Endothelial cell of umbilical vein (primary cell): ENCODE measurements around the gene EPS15. TPM values are rescaled to one million over a fixed set of nuclear protein-coding genes. Genes with fewer than 3 reads are reported as not detected.

Source experiments
- BruUV-seq: library from RNA; stranded (reverse); fragments of 400-500 nt; replicated peaks from 2 replicates; lab custom pipeline; 2021; lab: Mats Ljungman, UMichigan
- CTCF ChIA-PET: fragments of 300-600, 350-600 bp; sonication (Branson Sonifier 250); formaldehyde crosslinking; loops from one replicate; lab custom pipeline; 2021; ENCODE audit warnings: antibody characterized with exemption, inconsistent platforms; lab: Charles Lee
- POLR2A ChIA-PET: fragments of 300-600, 350-600 bp; sonication (Branson Sonifier 250); formaldehyde crosslinking; loops from one replicate; lab custom pipeline; 2021; ENCODE audit warnings: antibody characterized with exemption, inconsistent platforms; lab: Charles Lee
- DNase-seq: peaks from one replicate; pipeline ENCODE4 v3.0.0-alpha.2; 2011; ENCODE audit warnings: low read depth, low spot score
- FAIRE-seq: peaks from 2 replicates; lab custom pipeline; 2011; peaks lifted over from hg19 to GRCh38; lab: Jason Lieb, UNC
- H2AFZ ChIP-seq: 2 replicates; pipeline ENCODE4 v1.6.0; 2012; ENCODE audit warnings: low read depth, low read length, control low read depth, inconsistent platforms
- H3K27ac ChIP-seq: 2 replicates; pipeline ENCODE4 v1.5.1; 2011; ENCODE audit warnings: low read depth, mild to moderate bottlenecking, control low read depth, low read length, moderate library complexity; ENCODE audit not compliant: insufficient read depth
- H3K27me3 ChIP-seq, 2 experiments: 2 replicates each; pipeline versions ENCODE4 v1.6.0 to v1.6.1; 2011; ENCODE audit warnings: low read length in 2 of 2, mixed read lengths in 1 of 2; ENCODE audit not compliant: control insufficient read depth in 2 of 2, insufficient read depth in 2 of 2
- H3K36me3 ChIP-seq, 2 experiments: 2 replicates in 1 of 2; 3 replicates in 1 of 2; pipeline ENCODE4 v1.5.1; 2011; ENCODE audit warnings: low read length in 2 of 2, mild to moderate bottlenecking in 1 of 2, moderate library complexity in 1 of 2; ENCODE audit not compliant: control insufficient read depth in 2 of 2, insufficient read depth in 2 of 2; ENCODE audit errors: extremely low read depth in 1 of 2
- H3K4me1 ChIP-seq: 3 replicates; pipeline ENCODE4 v1.5.1; 2011; ENCODE audit warnings: mild to moderate bottlenecking, low read length; ENCODE audit not compliant: control insufficient read depth, insufficient read depth; ENCODE audit errors: extremely low read depth
- H3K4me2 ChIP-seq: 2 replicates; pipeline ENCODE4 v1.6.1; 2011; ENCODE audit warnings: low read length, control low read depth, mixed read lengths; ENCODE audit not compliant: insufficient read depth
- H3K4me3 ChIP-seq, 3 experiments: fragments of 200-600 bp in 1 of 3; sonication (generic), shearing (Covaris generic) in 1 of 3; replicated peaks in 1 of 3; 2 replicates each; pipeline ENCODE4 v1.5.1; 2011 to 2016; ENCODE audit warnings: control low read depth in 3 of 3, low read length in 3 of 3, mild to moderate bottlenecking in 2 of 3, inconsistent platforms in 1 of 3, low read depth in 1 of 3, moderate library complexity in 1 of 3; ENCODE audit not compliant: insufficient read depth in 1 of 3
- H3K79me2 ChIP-seq: 2 replicates; pipeline ENCODE4 v1.6.0; 2012; ENCODE audit warnings: low read length, inconsistent platforms; ENCODE audit not compliant: control insufficient read depth, insufficient read depth
- H3K9ac ChIP-seq: replicated peaks from 2 replicates; pipeline ENCODE3; 2011; ENCODE audit warnings: low read length, control low read depth; ENCODE audit not compliant: insufficient read depth; ENCODE audit errors: extremely low read depth
- H3K9me1 ChIP-seq: replicated peaks from 3 replicates; pipeline ENCODE4 v1.6.0; 2011; ENCODE audit warnings: mild to moderate bottlenecking, low read length; ENCODE audit not compliant: control insufficient read depth, insufficient read depth; ENCODE audit errors: extremely low read depth
- H3K9me3 ChIP-seq: replicated peaks from 2 replicates; pipeline ENCODE4 v1.5.1; 2012; ENCODE audit warnings: low read length, inconsistent platforms; ENCODE audit not compliant: control insufficient read depth, insufficient read depth
- H4K20me1 ChIP-seq: replicated peaks from 2 replicates; pipeline ENCODE3; 2011; ENCODE audit warnings: mild to moderate bottlenecking, low read length; ENCODE audit not compliant: control insufficient read depth, insufficient read depth; ENCODE audit errors: extremely low read depth
- EZH2 ChIP-seq: IDR thresholded peaks from 2 replicates; pipeline ENCODE4 v1.6.1; 2012; ENCODE audit warnings: borderline replicate concordance, low read depth, mild to moderate bottlenecking, moderate library complexity, low read length, inconsistent platforms; ENCODE audit not compliant: severe bottlenecking
- FOS ChIP-seq: IDR thresholded peaks from 2 replicates; pipeline ENCODE4 v1.6.1; 2011; ENCODE audit warnings: mild to moderate bottlenecking, low read length, moderate library complexity, borderline replicate concordance; ENCODE audit not compliant: insufficient read depth
- GATA2 ChIP-seq: IDR thresholded peaks from 2 replicates; pipeline ENCODE4 v1.7.0; 2011; ENCODE audit warnings: low read depth, mild to moderate bottlenecking, moderate library complexity, mixed read lengths, low read length; ENCODE audit not compliant: insufficient read length, insufficient read depth
- JUN ChIP-seq: IDR thresholded peaks from 2 replicates; pipeline ENCODE4 v1.6.1; 2011; ENCODE audit warnings: borderline replicate concordance, low read depth; ENCODE audit not compliant: insufficient read length, insufficient read depth
- MYC ChIP-seq: IDR thresholded peaks from one replicate; pipeline ENCODE4 v1.6.1; 2011; ENCODE audit warnings: mild to moderate bottlenecking, low read depth, low read length
- POLR2A ChIP-seq: IDR thresholded peaks from 2 replicates; pipeline ENCODE4 v1.6.1; 2012; ENCODE audit warnings: low read depth, mild to moderate bottlenecking, control low read depth, low read length
- POLR2AphosphoS5 ChIP-seq: IDR thresholded peaks from 2 replicates; pipeline ENCODE4 v1.6.1; 2012; ENCODE audit warnings: low read depth, mild to moderate bottlenecking, control low read depth, low read length, moderate library complexity; ENCODE audit not compliant: insufficient read depth
- dilution Hi-C: fragments of 300-500 bp; cut with MboI; formaldehyde crosslinking; loops from one replicate; pipeline ENCODE4 v1.15.0; 2019; ENCODE audit warnings: low sequenced_read_pairs; ENCODE audit not compliant: extremely low pct_ligation_motif_present
- intact Hi-C: fragments of 100-400 bp; cut with micrococcal nuclease; formaldehyde crosslinking; loops from one replicate; pipeline ENCODE4 v1.10.0; 2022
- polyA plus RNA-seq, 4 experiments: library from polyadenylated mRNA; depleted of rRNA in 3 of 4; stranded (reverse) in 3 of 4; unstranded in 1 of 4; fragments of >200 nt; gene quantifications; 2 replicates each; pipeline versions ENCODE4 v1.2.1 to v1.2.3, GENCODE V29; 2011 to 2012; ENCODE audit warnings: missing spikeins in 1 of 4
- total RNA-seq: library from RNA; stranded (reverse); gene quantifications from 2 replicates; pipeline ENCODE4 v1.2.3, GENCODE V29; 2021
- TF ChIP-seq, protein P1 (sequence below), 2 donors: IDR thresholded peaks; 1 replicate in 1 of 2; 2 replicates in 1 of 2; pipeline ENCODE4 v1.5.1; 2011; ENCODE audit warnings: low read length in 2 of 2, mild to moderate bottlenecking in 2 of 2, moderate library complexity in 2 of 2, control low read depth in 1 of 2, inconsistent platforms in 1 of 2, low read depth in 1 of 2; ENCODE audit not compliant: insufficient read depth in 1 of 2; ENCODE audit errors: extremely low read depth in 1 of 2
- TF ChIP-seq, protein P2 (sequence below): IDR thresholded peaks from 2 replicates; pipeline ENCODE4 v1.6.1; 2011; ENCODE audit not compliant: insufficient read depth, insufficient read length

Gene EPS15
- total and polyA plus RNA-seq, 2 donors (not counting 3 experiments of a cell fraction or from before 2014, with no cell fraction given) = 15.4 to 44.8 TPM

DNA sequence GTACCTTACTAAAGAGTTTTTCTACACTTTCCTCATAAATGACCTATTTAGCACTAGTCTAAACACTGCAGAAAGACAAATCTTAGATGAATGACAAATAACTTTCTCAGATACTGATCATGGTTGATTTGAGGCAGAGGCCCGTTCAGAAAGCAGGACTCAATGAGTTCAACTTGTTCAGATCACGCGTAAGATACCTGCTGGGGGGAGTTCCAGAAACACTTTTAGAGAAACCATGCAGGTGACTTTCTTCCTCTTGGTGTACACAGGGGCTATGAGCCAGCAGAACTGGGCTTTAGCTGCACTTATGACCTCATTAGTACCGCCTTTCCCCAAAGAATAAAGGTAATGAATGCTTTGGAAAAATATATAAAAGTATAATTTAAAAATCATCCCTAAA is 149.9 kb downstream of the EPS15 start:
- DNase-seq = no peak
- no peaks in the 10 kb centered on the region for H4K20me1 ChIP-seq
- no peaks in the 10 kb centered on the region for H3K9me3 ChIP-seq
- FAIRE-seq = no peak
- TF ChIP-seq POLR2A (no peak), EZH2 (no peak), GATA2 (no peak), FOS (no peak), JUN (no peak), POLR2AphosphoS5 (no peak), MYC (no peak)
- TF ChIP-seq, protein P1, sequence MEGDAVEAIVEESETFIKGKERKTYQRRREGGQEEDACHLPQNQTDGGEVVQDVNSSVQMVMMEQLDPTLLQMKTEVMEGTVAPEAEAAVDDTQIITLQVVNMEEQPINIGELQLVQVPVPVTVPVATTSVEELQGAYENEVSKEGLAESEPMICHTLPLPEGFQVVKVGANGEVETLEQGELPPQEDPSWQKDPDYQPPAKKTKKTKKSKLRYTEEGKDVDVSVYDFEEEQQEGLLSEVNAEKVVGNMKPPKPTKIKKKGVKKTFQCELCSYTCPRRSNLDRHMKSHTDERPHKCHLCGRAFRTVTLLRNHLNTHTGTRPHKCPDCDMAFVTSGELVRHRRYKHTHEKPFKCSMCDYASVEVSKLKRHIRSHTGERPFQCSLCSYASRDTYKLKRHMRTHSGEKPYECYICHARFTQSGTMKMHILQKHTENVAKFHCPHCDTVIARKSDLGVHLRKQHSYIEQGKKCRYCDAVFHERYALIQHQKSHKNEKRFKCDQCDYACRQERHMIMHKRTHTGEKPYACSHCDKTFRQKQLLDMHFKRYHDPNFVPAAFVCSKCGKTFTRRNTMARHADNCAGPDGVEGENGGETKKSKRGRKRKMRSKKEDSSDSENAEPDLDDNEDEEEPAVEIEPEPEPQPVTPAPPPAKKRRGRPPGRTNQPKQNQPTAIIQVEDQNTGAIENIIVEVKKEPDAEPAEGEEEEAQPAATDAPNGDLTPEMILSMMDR (IDR thresholded peaks at IDR 0.05; ENCODE audit: extremely low read depth in 1 of 2, insufficient read depth in 1 of 2, low read depth in 1 of 2, low read length in 2 of 2) = no peak
- TF ChIP-seq, protein P2, sequence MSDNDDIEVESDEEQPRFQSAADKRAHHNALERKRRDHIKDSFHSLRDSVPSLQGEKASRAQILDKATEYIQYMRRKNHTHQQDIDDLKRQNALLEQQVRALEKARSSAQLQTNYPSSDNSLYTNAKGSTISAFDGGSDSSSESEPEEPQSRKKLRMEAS = no peak
- BruUV-seq = no TSS peak
- no peak overlapping the region for H3K4me3 ChIP-seq
- H3K9me1 ChIP-seq = no peaks in the 10 kb centered on the region
- dilution Hi-C loops (no loop called here), intact Hi-C loops (no loop called here)
- no peak overlapping the region for H2AFZ ChIP-seq
- no peak overlapping the region for H3K9ac ChIP-seq
- H3K36me3 ChIP-seq = peaks cover 0 to 3% of the 10 kb centered on the region in 2 experiments
- no peaks in the 10 kb centered on the region for H3K79me2 ChIP-seq
- no peaks in the 10 kb centered on the region for H3K4me1 ChIP-seq
- no peak overlapping the region for H3K4me2 ChIP-seq
- H3K27ac ChIP-seq = no peak overlapping the region
- H3K27me3 ChIP-seq = no peaks in the 10 kb centered on the region
- ChIA-PET CTCF (no interaction called here), POLR2A (no interaction called here)
